Activated naive CD4-positive, alpha-beta T cell treated with Interleukin-2 at 50 U/mL for 16 hours (primary cell): Measurements from ENCODE around the gene AP1G2.

Experiments used
- DNase-seq: peaks from one replicate; pipeline ENCODE4 v3.0.0-alpha.2; 2020

Gene AP1G2

DNA sequence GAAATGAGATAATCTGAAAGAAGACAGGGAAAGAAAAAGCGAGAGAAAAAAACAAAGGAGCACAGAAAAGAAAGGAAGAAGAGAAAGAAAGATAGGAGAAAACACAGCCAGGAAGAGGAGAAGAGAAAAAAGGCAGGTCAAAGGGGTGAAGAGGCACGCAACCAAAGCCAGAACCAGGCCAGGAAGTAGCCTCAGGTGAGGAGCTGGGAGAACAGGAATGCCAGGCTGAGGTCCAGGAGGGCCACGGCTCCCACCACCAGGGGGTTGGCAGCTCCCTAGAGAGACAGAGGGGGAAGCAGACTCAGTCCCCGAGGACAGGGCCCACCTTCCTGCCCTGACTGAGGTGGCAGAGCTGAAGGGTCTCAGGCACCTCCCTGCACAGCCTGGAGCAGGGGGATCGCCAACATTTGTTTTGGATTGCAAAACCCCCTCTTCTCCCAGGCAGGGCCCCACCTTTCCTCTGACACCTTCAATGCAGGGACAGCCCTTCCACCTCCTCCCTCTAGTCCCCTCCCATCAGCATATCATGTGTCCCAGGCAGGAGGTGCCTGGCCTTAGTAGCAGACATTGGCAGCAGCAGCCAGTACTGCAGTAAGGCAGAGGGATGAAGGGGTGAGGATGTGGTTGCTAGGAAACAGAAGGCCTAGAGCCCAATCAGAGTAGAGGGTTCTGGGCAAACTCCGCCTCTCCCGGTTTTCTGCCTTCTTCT, 2.0 kb upstream of the AP1G2 start:
- DNase-seq = no peak

GRCh38 chr14:23568600-23569331, 1.2 kb upstream of the AP1G2 start:
- DNase-seq = peak; percentile 24

DNA sequence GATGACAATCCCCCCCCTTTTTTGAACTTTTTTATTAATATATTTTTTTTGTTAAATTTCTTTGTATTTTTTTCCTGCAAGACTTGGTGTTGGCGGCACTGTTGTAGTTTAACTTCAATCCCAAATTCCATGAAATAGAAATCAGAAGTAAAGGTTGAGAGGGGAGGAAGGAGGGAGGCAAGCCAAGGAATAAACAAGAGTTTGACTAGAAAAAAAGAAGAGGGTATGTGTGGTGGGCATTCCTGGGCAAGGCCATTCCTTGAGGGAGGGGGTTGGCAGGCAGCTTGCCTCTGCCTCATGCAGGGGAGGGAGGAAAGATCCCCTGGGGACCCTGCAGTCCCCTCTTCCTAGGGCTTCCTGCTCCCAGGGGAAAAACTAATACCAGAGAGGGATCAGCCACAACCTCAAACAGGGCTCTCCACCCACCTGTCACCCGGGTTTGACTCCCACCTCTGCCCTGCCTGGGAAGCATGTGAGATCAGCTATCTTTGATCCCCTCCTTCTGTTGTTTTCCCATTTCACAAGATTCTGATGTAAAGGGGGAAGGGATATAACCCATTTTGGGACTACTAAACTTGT, 519 bp upstream of the AP1G2 start:
- DNase-seq = no peak

DNA sequence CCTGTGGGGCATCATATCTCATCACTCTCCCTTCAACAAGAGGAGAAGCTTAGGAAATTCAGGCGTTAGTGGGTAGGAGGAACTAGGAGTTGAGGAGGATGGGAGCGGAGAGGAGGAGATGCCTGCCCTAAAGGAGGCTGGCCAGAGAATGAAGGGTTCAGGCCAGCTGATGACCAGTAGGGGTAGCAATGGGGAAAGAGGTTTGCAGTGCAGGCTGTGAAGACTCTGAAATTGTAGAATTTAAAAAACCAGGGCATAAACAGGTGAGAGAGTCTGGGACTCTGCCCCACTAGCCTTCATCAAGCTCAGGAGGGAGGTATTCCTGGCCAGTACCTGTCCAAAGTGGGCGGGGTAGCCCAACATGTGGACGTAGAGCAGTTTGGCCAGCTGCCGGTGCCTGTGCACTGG, 809 bp downstream of the AP1G2 start:
- DNase-seq = no peak

DNA sequence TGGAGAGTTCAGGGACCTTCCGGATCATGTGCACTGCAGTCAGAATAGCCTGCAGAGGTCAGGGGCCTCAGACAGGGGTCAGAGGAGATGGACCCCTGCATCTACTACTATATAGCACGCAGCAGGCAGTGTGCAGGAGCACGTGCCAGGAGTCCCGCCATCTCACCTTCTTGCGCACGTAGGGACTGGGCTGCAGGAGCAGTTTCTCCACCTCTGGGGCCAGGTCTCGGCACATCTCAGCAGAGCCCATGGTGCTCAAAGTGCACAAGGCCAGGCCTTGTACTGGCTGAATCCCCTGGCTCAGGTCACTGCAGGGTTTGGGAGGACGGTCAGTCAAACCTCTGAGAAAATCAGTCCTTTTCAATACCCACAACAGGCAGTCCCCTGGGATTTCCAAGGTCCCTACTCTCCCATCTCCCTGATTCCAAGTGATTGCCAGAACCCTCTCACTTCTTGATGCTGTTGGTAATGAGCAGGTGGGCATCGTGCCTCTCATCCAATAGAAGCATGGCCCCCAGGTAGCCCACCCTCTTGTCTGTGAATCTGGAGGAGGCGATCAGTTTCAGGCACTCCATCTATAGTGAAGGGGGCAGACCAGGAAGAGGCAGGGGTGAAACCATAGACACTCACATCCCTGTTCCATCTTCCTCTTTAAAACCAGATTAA, 1.3 kb downstream of the AP1G2 start:
- DNase-seq = no peak

- DNase-seq = no peak
These were observed 2.0 kb downstream of the AP1G2 start for GRCh38 chr14:23565626-23566025.

- DNase-seq = no peak
These were observed 2.7 kb downstream of the AP1G2 start for GRCh38 chr14:23564876-23565275.

DNA sequence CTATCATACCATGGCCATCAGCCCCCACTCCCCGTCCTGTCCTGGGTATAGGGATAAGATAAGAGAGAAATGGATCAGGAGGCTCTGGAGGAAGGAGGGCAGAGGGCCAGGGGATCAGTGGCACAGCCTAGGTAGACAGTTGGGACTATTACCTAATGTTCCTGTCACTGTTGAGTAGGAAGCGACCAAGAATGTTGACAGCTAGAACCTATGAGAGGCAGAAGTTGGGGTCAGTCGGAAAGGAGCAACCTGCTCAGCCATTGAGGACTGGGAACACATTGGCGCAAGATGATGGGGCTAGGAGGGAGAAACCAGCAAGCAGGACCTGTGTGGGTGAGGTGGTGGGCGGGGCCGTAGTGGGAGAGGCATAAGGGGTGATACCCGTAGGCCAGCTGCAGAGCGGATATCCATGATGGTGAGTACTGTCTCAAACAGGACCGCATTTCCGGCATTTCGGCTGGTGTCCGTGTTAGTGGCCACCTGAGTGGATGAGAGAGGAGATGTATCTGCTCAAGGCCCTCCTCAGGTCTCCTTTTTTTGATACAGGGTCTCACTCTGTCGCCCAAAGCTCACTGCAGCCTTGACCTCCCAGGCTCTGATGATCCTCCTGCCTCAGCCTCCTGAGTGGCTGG, 3.3 kb downstream of the AP1G2 start:
- no peak for DNase-seq

DNA sequence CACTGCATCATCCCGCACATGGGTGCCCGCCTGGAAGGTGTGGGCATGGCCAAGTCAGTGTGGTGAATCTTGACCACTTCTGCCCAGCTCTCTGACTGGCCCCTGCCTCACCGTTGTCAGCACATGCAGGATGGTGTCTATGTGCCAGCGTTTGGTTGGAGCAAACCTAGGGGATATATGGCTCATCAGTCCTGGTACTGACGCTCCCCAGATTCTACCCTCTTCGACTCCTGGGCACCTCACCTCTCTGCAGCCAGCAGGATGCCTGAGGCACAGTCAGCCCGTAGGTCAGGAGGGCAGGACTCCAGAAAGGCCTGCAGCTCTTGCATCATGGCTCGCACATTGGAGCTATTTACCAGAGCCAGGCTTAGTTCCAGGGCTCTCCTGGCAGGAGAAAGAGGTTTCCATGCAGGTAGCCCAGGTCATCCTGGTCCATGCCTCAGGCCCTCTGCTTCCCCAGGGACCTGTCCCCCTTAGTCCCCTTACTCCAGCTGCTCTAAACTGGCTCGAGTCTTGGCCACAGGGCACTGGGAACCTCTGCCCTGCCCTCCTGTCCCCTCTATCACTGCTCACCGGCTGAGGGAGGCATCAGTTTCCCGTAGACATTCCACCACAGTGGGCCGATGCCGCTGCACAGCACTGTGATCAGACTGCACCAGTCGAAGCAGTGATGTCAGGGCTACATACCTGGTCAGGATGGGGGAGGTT, 4.0 kb downstream of the AP1G2 start:
- DNase-seq = no peak

- DNase-seq = peak; percentile 64
These were observed 4.6 kb downstream of the AP1G2 start for GRCh38 chr14:23562822-23563472.

DNA sequence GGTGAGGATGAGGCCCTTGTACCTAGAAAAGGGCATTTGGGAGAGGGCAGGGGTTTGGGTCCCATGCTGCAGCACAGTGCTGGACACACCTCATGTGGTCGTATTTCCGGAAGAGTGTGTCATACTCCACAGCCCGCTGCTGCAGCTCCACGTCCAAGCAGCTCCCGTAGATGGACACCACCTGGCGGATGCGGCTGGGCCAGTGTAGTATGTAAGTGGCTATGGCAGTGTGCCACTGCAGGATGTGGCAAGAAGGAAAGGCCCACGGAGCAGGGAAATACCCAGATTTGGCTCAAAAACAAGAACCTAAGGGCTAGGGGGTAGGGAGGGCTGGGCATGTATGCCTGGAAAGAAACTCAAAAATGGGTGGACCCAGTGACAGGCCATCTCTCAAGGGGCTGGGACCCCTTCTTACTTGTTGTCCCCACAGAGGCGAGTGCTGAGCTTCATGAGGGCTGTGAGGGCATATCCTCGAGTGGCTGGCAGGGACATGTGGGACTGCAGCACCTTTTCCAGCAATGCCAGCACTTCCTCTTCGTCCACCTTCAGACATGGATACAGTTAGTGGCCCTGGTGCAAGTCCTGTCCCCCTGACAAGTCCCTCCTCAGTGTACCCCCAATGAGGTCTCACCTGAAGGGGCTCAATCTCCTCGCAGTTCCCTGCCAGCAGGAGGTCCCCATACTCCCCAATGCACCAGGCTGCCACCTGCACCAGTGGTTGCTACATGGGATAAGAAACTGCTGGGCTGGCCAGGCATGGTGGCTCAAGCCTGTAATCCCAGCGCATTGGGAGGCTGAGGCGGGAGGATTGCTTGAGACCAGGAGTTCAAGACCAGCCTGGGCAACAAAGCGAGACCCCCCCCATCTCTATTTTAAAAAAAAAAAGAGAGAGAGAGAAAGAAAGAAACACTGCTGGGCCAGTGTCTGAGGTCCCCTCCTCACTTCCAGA, 5.4 kb downstream of the AP1G2 start:
- DNase-seq = no peak

GRCh38 chr14:23561259-23561658, 6.3 kb downstream of the AP1G2 start:
- no peak for DNase-seq

- DNase-seq = no peak
These were observed 7.6 kb downstream of the AP1G2 start for GRCh38 chr14:23559926-23560520.

GRCh38 chr14:23559010-23559925, 8.3 kb downstream of the AP1G2 start:
- peak; percentile 73 for DNase-seq

- DNase-seq = no peak
These were observed 9.1 kb downstream of the AP1G2 start for GRCh38 chr14:23558346-23559009.

GRCh38 chr14:23557946-23558345, 9.6 kb downstream of the AP1G2 start:
- DNase-seq = no peak

DNA sequence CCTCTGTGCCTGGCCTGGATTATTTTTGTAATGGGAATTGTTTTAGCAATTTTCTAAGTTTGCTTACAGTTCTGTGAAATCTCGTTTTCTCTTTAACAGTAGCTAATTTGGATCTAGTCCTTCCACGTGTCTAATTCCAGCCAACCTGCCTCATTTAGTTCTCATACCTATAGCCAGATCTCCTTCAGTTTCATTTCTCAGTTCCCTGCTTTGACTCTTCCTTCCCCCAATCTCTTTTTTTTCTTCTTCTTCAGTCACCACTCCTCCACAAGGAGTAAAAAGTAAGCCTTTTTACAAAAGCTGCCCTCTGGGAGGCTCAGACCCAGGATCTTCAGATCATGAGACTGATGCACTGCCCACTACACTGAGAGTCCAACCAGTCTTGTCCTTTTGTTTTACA, 10.1 kb downstream of the AP1G2 start:
- no peak for DNase-seq

DNA sequence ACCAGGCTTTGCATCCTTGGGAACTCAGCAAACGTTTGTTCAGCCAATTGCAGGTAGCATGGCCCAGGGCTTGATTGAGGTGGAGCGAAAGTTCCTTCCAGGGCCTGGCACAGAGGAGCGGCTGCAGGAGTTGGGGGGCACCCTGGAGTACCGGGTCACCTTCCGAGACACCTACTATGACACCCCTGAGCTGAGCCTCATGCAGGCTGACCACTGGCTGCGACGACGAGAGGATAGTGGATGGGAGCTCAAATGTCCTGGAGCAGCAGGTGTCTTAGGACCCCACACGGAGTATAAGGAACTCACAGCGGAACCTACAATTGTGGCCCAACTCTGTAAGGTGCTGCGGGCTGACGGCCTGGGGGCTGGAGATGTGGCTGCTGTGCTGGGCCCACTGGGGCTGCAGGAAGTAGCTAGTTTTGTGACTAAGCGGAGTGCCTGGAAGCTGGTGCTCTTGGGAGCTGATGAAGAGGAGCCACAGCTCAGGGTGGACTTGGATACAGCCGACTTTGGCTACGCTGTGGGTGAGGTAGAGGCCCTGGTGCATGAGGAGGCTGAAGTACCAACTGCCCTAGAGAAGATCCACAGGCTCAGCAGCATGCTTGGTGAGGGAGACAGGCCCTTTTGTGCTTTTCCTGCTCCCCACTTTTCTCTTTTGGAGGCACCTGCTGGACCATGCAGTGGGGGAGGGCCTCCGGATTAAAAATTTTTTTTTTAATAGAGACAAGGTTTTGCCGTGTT, 10.7 kb downstream of the AP1G2 start:
- DNase-seq = no peak
